COR-L47 (cell line): ENCODE data around the gene BAD.
"Not testable (repeated sequence)": the region's sequence is repeated elsewhere in the genome, so short reads cannot be mapped to it uniquely, and the experiment has no call there.

ENCODE experiments used
- DNase-seq: peaks from one replicate; lab custom pipeline; 2025; lab: John Stamatoyannopoulos, UW

Gene BAD

GRCh38 chr11:64284048-64284961, at the start of gene BAD:
TSS of gene BAD (minus strand) at chr11:64284665. CDS start at chr11:64284368, 297 bp downstream.
- DNase-seq: peak; percentile 90

GRCh38 chr11:64333556-64333955, 49.1 kb upstream of the BAD start:
- DNase-seq: no peak

GRCh38 chr11:64331569-64332371, 47.3 kb upstream of the BAD start:
- DNase-seq: peak; percentile 30

GRCh38 chr11:64330888-64331287, 46.4 kb upstream of the BAD start:
- no peak for DNase-seq

GRCh38 chr11:64327993-64328392, 43.5 kb upstream of the BAD start:
- no peak for DNase-seq

GRCh38 chr11:64327375-64327774, 42.9 kb upstream of the BAD start:
- DNase-seq: no peak

GRCh38 chr11:64324692-64325469, 40.4 kb upstream of the BAD start:
- no peak for DNase-seq

GRCh38 chr11:64323984-64324383, 39.5 kb upstream of the BAD start:
- not testable (repeated sequence) for DNase-seq

- DNase-seq: no peak
Observed at GRCh38 chr11:64323373-64323772, 38.9 kb upstream of the BAD start.

- DNase-seq: no peak
Observed at GRCh38 chr11:64322925-64323260, 38.4 kb upstream of the BAD start.

- DNase-seq: no peak
Observed at GRCh38 chr11:64321533-64321932, 37.1 kb upstream of the BAD start.

GRCh38 chr11:64321026-64321425, 36.6 kb upstream of the BAD start:
- DNase-seq: no peak

- DNase-seq: no peak
Observed at GRCh38 chr11:64320556-64320955, 36.1 kb upstream of the BAD start.

- no peak for DNase-seq
Observed at GRCh38 chr11:64318766-64319761, 34.6 kb upstream of the BAD start.

- peak; percentile 97 for DNase-seq
Observed at GRCh38 chr11:64317961-64318765, 33.7 kb upstream of the BAD start, which contains the start of gene PRDX5. TSS of gene PRDX5 (plus strand) at chr11:64318121. CDS start at chr11:64318216, 95 bp downstream.

GRCh38 chr11:64317325-64317960, 33.0 kb upstream of the BAD start, which contains the start of gene TRMT112:
TSS of gene TRMT112 (minus strand) at chr11:64317559. CDS start at chr11:64317526, 33 bp downstream.
- peak; percentile 98 for DNase-seq

GRCh38 chr11:64316672-64317324, 32.3 kb upstream of the BAD start:
- DNase-seq: no peak

GRCh38 chr11:64315667-64316526, 31.4 kb upstream of the BAD start:
- not testable (repeated sequence) for DNase-seq
